PC-9 (cell line): ENCODE results near the gene NFE2. TPM values are rescaled to one million over a fixed set of nuclear protein-coding genes. Genes with fewer than 3 reads are reported as not detected.
A peak's percentile ranks its signal among the peaks of the same experiment; 100 is the strongest.

Experiments
- BruUV-seq: library from RNA; stranded (reverse); fragments of 400-500 nt; replicated peaks from 2 replicates; lab custom pipeline; 2021; lab: Mats Ljungman, UMichigan
- CTCF ChIA-PET: fragments of 300-600 bp; sonication (Branson Sonifier 250); formaldehyde crosslinking; loops from one replicate; lab custom pipeline; 2022; ENCODE audit warnings: antibody characterized with exemption; lab: Charles Lee
- POLR2A ChIA-PET: fragments of 300-600 bp; sonication (Branson Sonifier 250); formaldehyde crosslinking; loops from one replicate; lab custom pipeline; 2022; ENCODE audit warnings: antibody characterized with exemption; ENCODE audit not compliant: unreplicated experiment; lab: Charles Lee
- DNase-seq, 2 experiments: peaks; one replicate each; pipeline versions ENCODE4 v3.0.0 to v3.0.0-alpha.2; 2015 to 2022; ENCODE audit warnings: mixed read lengths in 1 of 2
- H2AFZ ChIP-seq: fragments of 200-600 bp; sonication (generic); 2 replicates; pipeline ENCODE4 v1.8.1; 2017; ENCODE audit warnings: antibody characterized with exemption
- H3F3A ChIP-seq: fragments of 200-600 bp; sonication (generic); 2 replicates; pipeline ENCODE4 v1.8.1; 2017; ENCODE audit warnings: antibody characterized with exemption, mild to moderate bottlenecking, low read depth; ENCODE audit not compliant: insufficient read depth
- H3K27ac ChIP-seq: fragments of 200-600 bp; sonication (generic); 2 replicates; pipeline ENCODE4 v1.6.1; 2016; ENCODE audit warnings: mixed run types
- H3K27me3 ChIP-seq: fragments of 200-600 bp; sonication (generic); 2 replicates; pipeline ENCODE4 v1.6.1; 2016; ENCODE audit warnings: low read depth, mixed run types; ENCODE audit not compliant: insufficient read depth
- H3K36me3 ChIP-seq: fragments of 200-600 bp; sonication (generic); 2 replicates; pipeline ENCODE4 v1.6.1; 2016; ENCODE audit warnings: low read depth, mixed run types
- H3K4me1 ChIP-seq: fragments of 200-600 bp; sonication (generic); replicated peaks from 2 replicates; pipeline ENCODE4 v1.6.1; 2016; ENCODE audit warnings: mixed run types; ENCODE audit not compliant: insufficient read depth
- H3K4me2 ChIP-seq: fragments of 200-600 bp; sonication (generic); 2 replicates; pipeline ENCODE4 v1.6.1; 2017; ENCODE audit warnings: mixed run types
- H3K4me3 ChIP-seq: fragments of 200-600 bp; sonication (generic); 2 replicates; pipeline ENCODE4 v1.6.1; 2016; ENCODE audit warnings: mixed run types
- H3K79me2 ChIP-seq: fragments of 200-600 bp; sonication (generic); 2 replicates; pipeline ENCODE4 v1.6.1; 2017; ENCODE audit warnings: low read depth, mixed run types
- H3K9me2 ChIP-seq: fragments of 200-600 bp; sonication (generic); 2 replicates; pipeline ENCODE4 v1.8.1; 2017; ENCODE audit warnings: mild to moderate bottlenecking; ENCODE audit not compliant: insufficient read depth
- H3K9me3 ChIP-seq: fragments of 200-600 bp; sonication (generic); 2 replicates; pipeline ENCODE4 v1.8.1; 2016; ENCODE audit warnings: low read depth; ENCODE audit not compliant: insufficient read depth
- H4K20me1 ChIP-seq: fragments of 200-600 bp; sonication (generic); 2 replicates; pipeline ENCODE4 v1.8.1; 2017; ENCODE audit not compliant: insufficient read depth
- CTCF ChIP-seq: fragments of 200-600 bp; sonication (generic); conservative IDR thresholded peaks from 2 replicates; pipeline ENCODE4 v1.6.1; 2017; ENCODE audit warnings: mixed run types, antibody characterized with exemption, mild to moderate bottlenecking, moderate library complexity
- EZH2 ChIP-seq: fragments of 200-600 bp; sonication (generic); IDR thresholded peaks from 2 replicates; pipeline ENCODE4 v1.8.0; 2017; ENCODE audit warnings: antibody characterized with exemption, low read depth
- intact Hi-C: fragments of 100-400 bp; cut with micrococcal nuclease; formaldehyde crosslinking; loops from one replicate; pipeline ENCODE4 v1.10.0; 2022; ENCODE audit not compliant: unreplicated experiment
- total RNA-seq: library from RNA; stranded (reverse); gene quantifications from 2 replicates; pipeline ENCODE4 v1.2.3, GENCODE V29; 2021

Gene NFE2
- total RNA-seq, 1 experiment from 2014 or later, result 1.5 TPM

DNA sequence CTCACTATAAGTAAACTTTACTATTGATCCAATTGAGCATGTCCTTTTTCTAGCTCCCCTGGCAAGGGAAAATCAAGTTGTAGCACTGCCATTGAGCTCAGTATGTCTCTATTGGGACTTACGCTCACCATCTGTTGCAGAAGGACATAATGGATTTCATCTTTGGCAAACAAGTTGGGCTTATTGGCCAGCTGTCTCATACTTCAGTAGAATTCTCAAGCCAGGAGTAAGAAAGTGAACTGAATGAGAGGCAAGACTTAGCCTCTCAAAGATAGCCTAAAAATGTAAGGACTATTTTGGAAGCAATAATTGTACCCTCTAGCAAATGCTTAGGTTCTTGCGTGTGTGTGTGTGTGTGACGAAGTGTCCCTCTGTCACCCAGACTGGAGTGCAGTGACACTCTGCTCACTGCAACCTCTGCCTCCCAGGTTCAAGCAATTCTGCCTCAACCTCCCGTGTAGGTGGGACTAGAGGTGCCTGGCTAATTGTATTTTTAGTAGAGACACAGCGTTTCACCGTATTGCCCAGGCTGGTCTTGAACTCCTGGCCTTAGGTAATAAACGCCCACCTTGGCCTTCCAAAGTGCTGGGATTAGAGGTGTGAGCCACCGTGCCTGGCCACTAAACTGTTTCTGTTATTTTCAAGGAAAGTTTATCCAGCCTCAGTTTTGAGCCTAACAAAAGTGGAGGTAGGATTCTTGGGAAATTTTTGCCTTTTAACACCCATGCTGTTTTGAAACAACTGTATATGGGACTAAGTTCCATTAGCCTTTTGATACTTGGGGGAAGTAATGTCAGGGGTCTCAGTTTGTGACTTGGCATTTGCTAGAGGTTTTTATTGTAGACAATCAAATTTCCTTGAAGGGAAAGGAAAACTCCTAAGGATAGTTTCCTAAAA is 13.3 kb downstream of the NFE2 start:
- H3K4me3 ChIP-seq, result no peak overlapping the region
- no TSS peak for BruUV-seq
- no peak overlapping the region for H3K4me2 ChIP-seq
- H3K36me3 ChIP-seq, result peaks cover 48% of the 10 kb centered on the region
- no peaks in the 10 kb centered on the region for H3K9me2 ChIP-seq
- H3K4me1 ChIP-seq, result peaks cover 30% of the 10 kb centered on the region
- no peaks in the 10 kb centered on the region for H3K27me3 ChIP-seq
- H4K20me1 ChIP-seq, result peaks cover 55% of the 10 kb centered on the region
- H3K9me3 ChIP-seq, result no peaks in the 10 kb centered on the region
- TF ChIP-seq CTCF, result no peak
- TF ChIP-seq EZH2, result no peak
- ChIA-PET CTCF (interaction anchor here (1.5 kb wide), 1 partner anchor 37 kb away, joined by 5 read pairs; no protein-coding TSS in a partner anchor), POLR2A (interaction anchor here (0.7 to 0.8 kb wide), 2 partner anchors 16 to 37 kb away, joined by 5 to 10 read pairs; partner anchors contain the start of gene COPZ1)
- peak overlapping the region; percentile 19 for H3K27ac ChIP-seq
- no peak overlapping the region for H2AFZ ChIP-seq
- no peak for DNase-seq
- H3F3A ChIP-seq, result peaks cover 78% of the 10 kb centered on the region
- peaks cover 29% of the 10 kb centered on the region for H3K79me2 ChIP-seq
- intact Hi-C loops, result no loop called here

- Histone ChIP-seq H4K20me1 (peaks cover 67% of the 10 kb centered on the region), H3K9me3 (no peaks in the 10 kb centered on the region), H3K79me2 (peaks cover 40% of the 10 kb centered on the region), H3K4me2 (peak overlapping the region; percentile 41), H3K4me3 (no peak overlapping the region; the same call in 1 of the 2 replicates), H3F3A (peaks cover 90% of the 10 kb centered on the region), H3K36me3 (peaks cover 59% of the 10 kb centered on the region), H3K27me3 (no peaks in the 10 kb centered on the region), H3K9me2 (no peaks in the 10 kb centered on the region), H2AFZ (no peak overlapping the region), H3K27ac (peak overlapping the region; percentile 36), H3K4me1 (peaks cover 34% of the 10 kb centered on the region)
- no peak for DNase-seq
- no peak for TF ChIP-seq CTCF
- TF ChIP-seq EZH2, result no peak
- intact Hi-C loops, result no loop called here
- ChIA-PET POLR2A (interaction anchor here (0.7 to 0.8 kb wide), 2 partner anchors 18 to 39 kb away, joined by 5 to 10 read pairs; partner anchors contain the start of gene COPZ1), CTCF (interaction anchor here (1.5 kb wide), 1 partner anchor 38 kb away, joined by 5 read pairs; no protein-coding TSS in a partner anchor)
- no TSS peak for BruUV-seq
Measured at GRCh38 chr12:54286042-54287030, 14.5 kb downstream of the NFE2 start.
